NK-92 treated with Interleukin-12 subunit alpha and Interleukin-12 subunit beta, amount 100 ng/mL, for 24 hours (cell line): Measurements from ENCODE around the gene CEP57L1.
"Not testable (repeated sequence)": the region's sequence is repeated elsewhere in the genome, so short reads cannot be mapped to it uniquely, and the experiment has no call there.

Experiments used
- DNase-seq: peaks from one replicate; lab custom pipeline; 2025; lab: John Stamatoyannopoulos, UW

The CEP57L1 gene

DNA sequence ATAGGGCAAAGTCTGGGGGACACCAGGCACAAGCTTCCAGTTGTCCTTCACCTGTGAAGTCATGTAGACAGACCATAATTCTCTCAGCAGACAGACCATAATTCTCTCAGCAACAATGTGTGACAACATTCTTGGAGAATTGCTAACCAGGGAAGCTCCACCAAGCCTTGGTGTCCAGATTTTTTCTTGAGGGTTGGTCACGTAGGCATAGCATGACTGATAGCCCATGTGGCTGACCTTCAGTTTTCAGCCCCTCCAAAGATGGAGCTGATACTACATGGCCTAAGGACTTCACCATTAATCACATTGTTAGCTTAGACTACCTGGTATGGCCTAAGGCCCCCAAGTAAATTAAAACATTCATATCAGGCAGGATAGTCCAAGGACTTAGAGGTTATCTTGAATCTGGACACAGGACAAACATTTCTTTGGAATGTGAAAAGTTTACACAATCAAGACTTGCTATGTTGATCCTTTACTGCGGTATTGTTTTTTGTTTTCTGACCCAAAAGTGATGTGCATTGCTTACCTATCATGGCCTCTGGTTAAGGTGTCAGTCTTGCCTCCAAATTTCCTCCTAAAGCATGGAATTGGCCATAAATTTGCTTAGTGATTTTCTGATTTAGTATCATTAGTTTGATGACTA, 76.9 kb downstream of the CEP57L1 start:
- DNase-seq: no peak

DNA sequence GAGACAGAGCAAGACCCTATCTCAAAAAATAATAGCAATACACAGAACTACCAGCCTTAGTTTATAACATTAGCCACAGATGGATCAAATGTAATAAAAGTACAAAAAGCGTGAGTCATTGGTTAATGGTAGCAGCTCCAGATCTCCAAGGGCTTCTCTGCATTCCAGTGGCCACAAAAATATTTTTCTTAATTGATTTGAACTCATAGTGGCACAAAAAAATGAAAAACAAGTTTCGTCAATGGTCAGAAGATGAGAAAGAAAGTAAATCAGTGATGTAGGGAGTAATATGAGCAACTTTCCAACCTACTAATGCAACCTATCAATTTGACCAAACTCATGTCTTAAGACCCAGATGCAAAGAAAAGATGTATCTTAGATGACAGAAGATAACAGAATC, 79.6 kb downstream of the CEP57L1 start:
- no peak for DNase-seq

DNA sequence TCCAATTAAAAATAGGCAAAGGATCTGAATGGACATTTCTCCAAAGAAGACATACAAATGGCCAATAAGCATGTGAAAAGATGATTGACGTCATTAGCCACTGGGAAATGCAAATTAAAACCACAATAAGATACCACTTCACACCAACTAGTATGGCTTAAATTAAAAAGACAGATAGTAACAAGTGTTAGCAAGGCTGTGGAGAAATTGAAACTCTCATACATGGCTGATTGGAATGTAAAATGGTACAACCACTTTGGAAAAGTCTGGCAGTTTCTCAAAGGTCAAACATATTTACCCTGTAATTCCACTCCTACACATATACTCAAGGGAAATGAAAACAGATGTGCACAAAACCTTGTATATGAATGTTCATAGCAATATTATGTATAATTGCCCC, 83.6 kb downstream of the CEP57L1 start:
- DNase-seq: no peak

DNA sequence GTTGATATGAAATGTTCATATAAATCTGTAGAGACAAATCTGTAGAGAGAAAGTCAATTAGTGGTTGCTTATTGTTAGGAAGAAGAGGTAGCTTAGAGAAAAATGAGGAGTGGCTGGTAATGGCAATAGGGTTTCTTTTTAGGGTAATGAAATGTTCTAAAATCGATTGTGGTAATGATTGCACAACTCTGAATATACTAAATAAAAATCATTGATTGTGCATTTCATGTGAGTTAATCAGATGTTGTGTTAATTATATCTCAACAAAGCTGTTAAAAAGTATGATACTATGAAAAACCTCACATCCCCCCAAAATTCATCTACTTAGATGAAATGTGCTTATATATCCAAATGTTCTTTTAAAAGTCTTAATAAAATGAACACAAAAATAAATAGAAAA, 84.2 kb downstream of the CEP57L1 start:
- DNase-seq: no peak

DNA sequence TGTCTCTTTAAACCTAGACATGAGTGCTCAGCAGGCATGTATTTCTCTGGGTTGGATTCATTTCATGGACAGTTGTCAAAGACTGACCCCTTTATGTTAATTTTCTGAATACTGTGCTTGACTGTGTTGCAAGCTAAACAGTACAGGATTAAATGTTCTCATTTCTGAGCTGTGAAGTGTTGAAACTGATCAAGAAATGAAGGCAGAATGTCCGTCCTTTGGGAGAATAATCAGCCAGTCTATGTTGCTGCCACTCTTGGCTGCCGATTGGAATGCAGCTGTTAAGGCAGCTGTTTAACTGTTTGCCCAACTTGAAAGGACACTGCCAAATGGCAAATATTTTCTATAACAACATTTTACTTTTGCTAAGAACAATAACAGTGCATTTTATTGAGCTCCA, 87.3 kb downstream of the CEP57L1 start:
- no peak for DNase-seq

DNA sequence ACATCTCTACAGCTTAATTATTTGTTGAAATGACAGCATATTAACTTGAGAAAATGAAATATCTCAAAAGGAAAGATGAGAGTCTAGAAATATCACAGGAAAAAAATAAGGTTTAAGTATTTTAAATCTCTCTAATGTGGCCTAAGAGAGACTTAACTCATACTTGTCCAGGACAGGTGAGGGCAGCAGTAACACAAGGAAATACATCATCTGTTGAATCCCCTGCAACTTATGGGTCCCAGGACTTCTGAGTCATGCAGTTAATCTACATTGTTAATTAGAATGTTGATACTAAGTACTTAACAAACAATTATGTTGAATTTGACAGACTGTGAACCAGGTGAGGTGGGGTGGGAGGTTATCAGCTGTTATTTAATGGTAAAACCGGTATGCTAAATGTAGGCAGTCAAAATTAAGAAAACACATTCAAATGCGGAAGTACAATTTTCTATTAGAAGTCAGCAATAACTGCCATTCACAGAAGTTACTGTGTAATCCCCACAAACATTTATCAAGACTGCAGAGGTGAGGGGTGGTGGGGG, 87.9 kb downstream of the CEP57L1 start:
- no peak for DNase-seq

DNA sequence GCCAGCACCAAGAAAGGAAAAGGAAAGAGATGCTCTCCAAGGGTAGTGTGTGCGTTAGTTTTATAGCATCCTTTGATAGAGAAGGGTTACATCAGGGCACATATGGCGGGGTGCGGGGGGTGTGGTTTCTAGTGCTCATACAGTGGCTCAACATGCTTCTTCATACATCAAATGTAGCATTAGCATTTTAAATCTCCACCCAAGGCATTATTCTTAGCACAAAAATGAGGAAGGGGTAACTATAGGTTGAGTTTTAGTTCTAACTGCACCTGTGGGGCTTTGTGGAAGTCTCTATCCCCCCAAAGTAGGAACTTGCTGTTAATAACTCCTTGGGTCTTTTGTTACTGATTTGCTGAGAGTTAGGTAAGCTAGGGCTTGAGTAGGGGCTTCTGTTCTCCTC, 89.3 kb downstream of the CEP57L1 start:
- no peak for DNase-seq

DNA sequence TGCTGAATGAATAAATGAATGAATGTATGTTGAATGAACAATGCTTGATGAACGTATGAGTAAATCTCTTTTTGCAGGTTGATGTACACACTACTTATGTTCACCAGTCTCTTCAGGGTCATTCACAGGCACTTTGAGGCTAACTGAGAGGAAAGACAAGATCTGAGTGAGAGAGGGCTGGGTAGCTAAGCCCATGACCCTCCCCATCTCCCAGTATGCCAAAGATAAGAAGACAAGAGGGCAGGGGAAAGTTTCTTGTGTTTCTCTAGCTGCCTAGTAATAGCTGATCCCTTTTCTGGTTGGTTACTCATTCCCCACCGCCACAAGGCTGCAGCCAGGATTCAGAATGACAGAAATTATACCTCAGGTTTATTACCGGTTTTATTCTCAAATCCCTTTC, 90.7 kb downstream of the CEP57L1 start:
- DNase-seq: no peak

DNA sequence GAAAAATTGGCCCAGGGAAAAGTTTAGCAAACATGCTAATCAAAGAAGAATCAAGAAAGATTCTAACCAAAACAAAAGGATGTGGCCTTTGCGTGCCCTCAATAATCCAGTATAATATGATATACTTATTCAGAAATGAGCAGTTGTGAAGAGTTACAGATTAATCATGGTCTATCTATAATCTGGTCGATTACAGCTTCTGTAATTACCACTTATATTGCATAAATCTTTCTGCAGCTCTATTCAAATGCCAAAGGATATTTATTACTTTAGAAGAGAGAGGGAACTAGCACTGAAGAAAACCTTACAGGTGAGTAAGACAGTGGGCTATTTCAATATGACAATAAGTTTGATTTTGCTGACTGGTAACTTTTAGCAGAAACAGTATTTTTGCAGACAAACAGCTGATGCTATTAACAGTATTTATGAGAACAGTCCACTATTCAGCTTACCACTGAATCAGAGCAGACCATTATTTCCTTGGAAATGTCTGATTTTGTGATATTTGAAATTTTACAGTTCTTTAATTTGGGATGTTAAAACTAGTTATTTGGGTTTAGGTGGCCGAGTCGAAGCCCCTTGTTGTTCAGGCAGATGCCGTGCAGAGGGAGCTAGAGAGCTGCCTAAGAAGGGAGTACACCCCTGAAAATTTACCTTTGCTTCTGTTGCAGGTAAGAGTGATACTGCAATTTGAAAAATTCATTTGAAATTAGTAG, 92.2 kb downstream of the CEP57L1 start:
- DNase-seq: peak; percentile 4

DNA sequence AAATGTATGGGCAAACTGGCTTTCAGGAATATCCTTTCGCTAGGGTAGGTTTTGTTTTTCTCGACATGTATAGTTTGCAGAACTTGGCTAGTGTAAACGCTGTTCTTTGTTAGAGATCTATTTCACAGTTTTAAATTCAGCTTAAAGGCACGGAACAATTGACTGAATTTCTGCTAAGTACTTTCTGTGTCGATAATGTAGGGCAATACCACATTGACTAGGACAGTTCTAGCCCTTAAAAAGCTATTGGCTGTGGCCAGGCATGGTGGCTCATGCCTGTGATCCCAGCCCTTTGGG, 92.8 kb downstream of the CEP57L1 start:
- DNase-seq: no peak

DNA sequence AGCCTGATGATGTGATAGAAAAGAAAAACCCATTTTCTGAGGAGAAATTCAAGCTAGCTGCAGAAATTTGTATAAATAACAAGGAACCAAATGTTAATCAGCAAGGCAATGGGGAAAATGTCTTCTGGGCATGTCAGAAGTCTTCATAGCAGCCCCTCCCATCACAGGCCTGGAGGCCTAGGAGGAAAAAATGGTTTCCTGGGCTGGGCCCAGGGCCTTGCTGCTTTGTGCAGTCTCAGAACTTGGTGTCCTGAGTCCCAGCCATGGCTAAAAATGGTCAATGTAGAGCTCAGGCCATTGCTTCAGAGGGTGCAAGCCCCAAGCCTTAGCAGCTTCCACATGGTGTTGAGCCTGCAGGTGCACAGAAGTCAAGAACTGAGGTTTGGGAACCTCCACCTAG, 96.1 kb downstream of the CEP57L1 start:
- not testable (repeated sequence) for DNase-seq

DNA sequence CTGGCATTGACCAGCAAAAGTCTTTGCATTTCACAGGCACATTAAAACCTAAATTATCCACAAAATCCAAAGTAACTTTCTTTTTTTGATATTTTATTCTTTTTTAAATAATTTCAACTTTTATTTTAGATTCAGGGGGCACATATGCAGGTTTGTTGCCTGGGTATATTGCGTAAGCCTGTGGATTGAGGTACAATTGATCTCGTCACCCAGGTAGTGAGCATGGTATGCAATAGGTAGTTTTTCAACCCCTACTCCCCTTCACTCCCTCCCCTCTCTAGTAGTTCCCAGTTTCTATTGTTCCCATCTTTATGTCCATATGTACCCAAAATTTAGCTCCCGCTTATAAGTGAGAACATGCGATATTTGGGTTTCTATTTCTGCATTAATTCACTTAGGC, 97.6 kb downstream of the CEP57L1 start:
- no peak for DNase-seq

DNA sequence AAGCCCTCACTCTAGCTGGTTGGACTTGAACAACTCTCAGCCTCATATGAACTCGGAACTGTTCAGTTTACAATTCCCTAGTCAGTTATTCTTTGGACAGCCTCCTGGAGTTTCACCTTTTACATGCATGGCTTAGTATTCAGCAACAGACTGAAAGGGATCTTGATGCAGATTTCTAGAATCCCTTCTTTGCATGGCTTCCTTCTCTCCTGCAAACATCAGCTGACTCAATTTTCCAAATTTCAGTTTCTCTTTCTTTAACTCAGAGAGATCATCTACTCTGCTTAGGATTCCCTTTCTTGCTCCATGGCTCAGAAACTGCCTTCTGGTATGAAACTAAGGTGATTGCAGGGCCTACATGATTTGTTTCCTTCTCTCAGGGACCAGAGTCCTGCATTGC, 99.6 kb downstream of the CEP57L1 start:
- DNase-seq: no peak

DNA sequence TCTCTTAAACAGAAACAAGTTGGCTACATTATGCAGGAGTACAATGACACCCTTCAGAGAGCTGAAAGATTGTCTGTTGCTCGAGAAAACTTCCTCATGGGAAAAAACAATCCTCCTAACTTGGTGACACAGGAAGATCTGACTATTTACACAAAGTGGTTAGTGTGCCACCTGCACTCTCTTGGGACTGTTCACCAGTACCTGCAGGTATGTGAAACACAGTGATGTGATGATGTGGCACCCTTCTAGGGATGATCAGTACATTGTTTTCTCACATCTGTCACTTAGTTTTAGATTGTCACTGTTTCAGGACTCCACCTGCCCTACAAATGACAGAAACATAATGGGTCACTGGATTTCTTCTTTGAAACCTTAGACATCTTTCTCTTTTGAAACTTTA, 101.8 kb downstream of the CEP57L1 start:
- no peak for DNase-seq

DNA sequence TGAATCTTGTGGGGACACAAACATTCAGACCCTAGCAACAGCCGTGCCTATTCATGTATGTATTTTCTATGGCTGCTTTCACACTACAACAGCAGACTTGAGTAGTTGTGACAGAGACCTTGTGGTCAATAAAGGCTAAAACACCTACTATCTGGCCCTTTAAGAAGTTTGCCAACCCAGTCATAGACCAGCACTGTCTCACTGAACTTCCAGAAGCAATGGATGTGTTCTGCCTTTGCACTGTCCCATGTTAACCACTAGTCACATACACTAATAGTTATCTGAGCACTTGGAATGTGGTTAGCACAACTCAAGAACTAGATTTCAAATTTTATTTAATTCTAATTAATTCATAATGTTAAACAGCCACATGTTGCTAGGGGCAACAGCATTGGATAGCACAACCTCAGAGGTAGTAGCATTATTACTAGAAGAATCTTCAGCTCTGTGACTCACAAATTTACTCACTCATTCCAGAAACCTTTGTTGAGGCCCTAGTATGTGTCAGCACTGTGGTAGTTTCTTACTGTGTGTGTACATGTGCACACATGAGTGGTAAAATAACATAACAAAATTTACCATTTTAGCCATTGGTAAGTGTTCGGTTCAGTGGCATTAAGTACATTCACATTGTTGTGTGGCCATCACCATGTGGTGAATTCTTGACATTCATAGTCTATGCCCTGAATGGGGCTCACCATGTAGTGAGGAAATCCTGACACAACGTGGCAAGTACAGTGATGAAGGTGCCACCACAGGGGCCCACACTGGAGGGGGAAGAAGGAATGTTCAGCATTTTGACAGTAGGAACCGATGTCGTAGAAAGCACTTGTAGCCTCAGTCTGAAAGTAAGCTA, 107.3 kb downstream of the CEP57L1 start:
- DNase-seq: no peak

DNA sequence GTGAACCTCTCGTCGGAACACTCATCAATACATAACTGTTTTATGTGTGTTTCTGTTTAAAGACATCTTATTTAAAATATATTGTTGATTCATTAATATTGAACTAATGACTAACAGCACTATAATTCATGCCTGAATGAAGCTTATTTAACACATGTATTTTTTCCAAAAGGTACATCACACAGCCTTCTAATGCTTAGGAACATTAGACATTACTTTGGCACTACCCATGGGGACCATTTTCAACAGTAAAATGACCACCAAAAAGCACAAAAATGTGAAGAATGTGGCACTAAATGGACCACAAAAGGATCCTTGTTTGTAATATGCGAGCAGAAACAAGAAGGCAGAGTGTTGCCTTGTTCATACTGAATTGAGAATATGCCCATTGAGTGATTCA, 109.2 kb downstream of the CEP57L1 start:
- no peak for DNase-seq

DNA sequence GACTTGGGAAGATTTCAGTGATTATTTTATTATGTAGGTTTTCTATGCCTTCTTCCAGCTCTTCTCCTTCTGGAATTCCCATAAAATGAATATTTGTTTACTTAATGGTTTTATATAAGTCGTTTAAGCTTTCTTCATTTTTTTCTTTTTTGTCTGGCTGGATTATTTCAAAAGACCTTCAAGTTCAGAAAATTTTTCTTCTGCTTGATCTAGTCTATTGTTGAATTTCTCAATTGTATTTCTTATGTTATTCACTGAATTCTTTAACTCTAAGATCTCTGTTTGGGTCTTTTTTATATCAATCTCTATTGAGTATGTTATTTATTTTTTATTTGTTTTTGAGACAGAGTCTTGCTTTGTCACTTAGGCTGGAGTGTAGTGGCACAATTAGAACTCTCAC, 117.4 kb downstream of the CEP57L1 start:
- DNase-seq: no peak
